ENCODE measurements around the gene SPINK8.
"Not testable (repeated sequence)": the region's sequence is repeated elsewhere in the genome, so short reads cannot be mapped to it uniquely, and the experiment has no call there.

Gene SPINK8

DNA sequence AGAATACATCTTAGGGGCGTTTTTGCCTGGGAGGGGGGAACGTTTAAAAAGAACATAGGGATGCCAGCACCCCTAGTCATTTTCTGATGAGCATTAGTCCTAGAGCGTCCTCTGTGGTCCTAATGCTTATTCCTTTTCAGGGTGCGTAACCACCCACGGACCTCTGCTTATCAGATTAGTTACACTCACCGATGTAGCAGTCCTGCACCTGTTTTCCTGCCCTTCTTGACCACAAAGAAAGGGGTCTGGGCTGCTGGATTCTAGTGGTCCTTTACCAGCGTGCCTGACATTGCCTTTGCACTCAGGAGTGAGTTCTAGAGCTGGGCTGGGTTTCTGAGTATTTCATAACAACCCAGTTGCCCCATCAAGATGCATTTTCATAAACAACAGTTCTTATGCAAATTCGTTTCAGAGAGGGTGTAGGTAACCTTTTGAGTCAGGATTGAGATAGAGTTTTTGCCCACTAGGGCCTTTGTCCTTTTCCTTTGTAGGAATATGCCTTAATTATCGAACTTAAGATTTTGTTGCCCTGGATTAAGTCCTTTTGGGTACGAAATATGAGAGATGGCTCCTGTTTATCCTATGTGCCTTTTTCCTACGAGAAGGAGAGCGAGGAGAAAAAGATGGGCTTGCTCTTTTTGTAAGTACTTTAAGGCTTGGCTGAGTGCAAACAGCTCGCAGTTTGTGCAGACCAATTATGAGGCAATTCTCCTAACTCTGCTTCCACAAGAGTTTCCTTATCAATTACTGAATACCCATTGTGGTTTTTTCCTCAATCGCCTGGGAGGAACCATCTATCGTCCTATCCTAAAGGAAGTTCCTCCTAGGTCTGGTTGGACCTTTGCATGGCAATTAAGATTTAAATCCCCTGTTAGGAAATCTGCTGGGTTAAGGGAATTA, at the start of gene SPINK8:
TSS of gene SPINK8 (minus strand) at position 316 of the 900 bp plus-strand sequence. CDS start 5,320 bp downstream, outside the sequence.
- not testable (repeated sequence) for DNase-seq (ENCODE audit: low read depth)

- DNase-seq (ENCODE audit: low read depth) = no peak
These were observed 39.5 kb upstream of the SPINK8 start for GRCh38 chr3:48372862-48373435.

- DNase-seq (ENCODE audit: low read depth) = no peak
These were observed 38.9 kb upstream of the SPINK8 start for GRCh38 chr3:48372377-48372770.

DNA sequence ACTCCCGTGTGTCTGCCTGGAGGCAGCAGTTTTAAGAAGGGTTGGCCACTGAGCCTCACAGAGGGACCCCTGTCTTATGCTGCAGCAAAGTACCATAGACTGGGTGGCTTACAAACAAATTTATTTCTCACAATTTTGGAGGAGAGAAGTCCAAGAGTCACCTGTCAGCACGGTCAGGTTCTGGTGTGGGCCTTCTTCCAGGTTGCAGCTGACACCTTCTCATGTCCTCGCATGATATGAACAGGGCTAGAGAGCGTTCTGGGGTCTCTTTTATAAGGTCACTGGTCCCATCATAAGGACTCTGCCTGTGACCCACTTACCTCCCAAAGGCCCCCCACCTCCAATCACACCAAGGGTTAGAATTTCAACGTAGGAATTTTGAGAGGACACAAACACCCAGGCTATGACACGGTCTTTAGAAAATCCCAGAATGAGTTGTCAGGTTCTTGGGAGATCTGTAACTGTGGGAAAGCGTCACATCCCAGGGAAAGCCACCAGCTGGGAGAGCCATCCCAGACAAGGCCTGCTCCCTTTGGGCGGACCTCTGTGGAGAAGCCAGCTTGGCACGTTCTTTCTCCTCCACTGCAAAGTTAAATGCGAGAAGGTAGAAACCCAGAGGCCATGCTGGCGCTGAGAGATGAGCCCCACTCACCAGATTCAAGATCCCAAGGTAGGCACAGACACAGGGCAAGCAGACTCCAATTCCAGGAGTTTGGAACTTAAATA, 38.4 kb upstream of the SPINK8 start, which contains the start of gene FBXW12:
TSS of gene FBXW12 (plus strand) at position 569 of the 726 bp plus-strand sequence. CDS start 549 bp downstream, outside the sequence.
- no peak for DNase-seq (ENCODE audit: low read depth)

DNA sequence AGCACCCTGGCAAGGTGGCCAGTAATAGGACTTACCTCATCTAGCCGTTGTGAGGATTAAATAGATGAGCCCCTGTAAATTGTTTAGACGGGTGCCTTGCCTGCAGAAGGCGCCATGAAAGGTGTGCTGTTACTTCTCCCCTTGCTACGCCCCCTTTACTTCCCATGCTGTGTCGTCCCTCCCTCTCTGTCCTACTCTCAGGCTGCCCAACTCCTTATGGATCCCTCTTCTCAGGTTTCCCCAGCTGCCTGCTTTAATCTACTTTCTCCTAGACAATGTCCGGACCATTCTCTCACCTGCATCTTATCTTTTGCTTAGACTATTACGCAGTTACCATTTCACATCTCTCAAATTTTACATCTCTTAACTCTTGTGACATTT, 36.9 kb upstream of the SPINK8 start:
- DNase-seq (ENCODE audit: low read depth) = no peak

DNA sequence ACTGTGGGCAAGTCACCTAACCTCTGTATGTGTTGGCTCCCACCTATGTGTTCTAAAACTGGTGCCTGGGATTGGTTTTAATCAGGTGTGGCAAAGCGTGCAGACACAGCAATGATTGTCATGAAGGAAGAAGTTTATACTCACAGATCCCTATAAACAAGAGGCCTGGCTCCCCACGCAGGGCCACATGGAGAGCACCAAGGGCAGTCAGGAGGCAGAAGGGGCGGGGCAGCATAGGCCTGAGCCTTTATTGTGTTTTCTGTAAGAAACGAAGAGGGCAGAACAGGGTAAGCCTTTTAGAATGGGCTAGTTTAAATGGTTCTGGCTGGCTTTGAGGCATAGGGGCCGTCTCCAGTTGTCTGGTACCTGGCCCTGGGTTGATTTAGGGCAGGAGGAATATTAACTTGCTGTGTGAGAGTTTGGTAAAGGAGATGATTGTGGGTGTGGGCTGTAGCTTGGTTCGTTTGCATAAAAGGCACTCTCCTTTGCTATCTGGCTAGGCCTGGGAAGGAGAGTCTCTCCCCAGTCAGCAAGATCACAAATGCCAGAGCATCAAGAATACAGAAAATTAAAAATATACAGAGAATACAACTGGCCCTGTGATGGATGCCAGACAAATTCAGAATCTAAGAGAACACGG, 36.4 kb upstream of the SPINK8 start:
- no peak for DNase-seq (ENCODE audit: low read depth)

GRCh38 chr3:48367201-48367600, 33.7 kb upstream of the SPINK8 start:
- DNase-seq (ENCODE audit: low read depth) = no peak

- DNase-seq (ENCODE audit: low read depth) = no peak
These were observed 31.4 kb upstream of the SPINK8 start for GRCh38 chr3:48364840-48365239.

- DNase-seq (ENCODE audit: low read depth) = no peak
These were observed 28.5 kb upstream of the SPINK8 start for GRCh38 chr3:48361928-48362327.

- DNase-seq (ENCODE audit: low read depth) = no peak
These were observed 23.0 kb upstream of the SPINK8 start for GRCh38 chr3:48356419-48356818.

GRCh38 chr3:48353987-48354386, 20.5 kb upstream of the SPINK8 start:
- no peak for DNase-seq (ENCODE audit: low read depth)

- no peak for DNase-seq (ENCODE audit: low read depth)
These were observed 19.1 kb upstream of the SPINK8 start for GRCh38 chr3:48352546-48352945.

- DNase-seq (ENCODE audit: low read depth) = no peak
These were observed 14.0 kb upstream of the SPINK8 start for GRCh38 chr3:48347500-48347899.

- no peak for DNase-seq (ENCODE audit: low read depth)
These were observed 12.6 kb upstream of the SPINK8 start for GRCh38 chr3:48345946-48346572.

- no peak for DNase-seq (ENCODE audit: low read depth)
These were observed 11.5 kb upstream of the SPINK8 start for GRCh38 chr3:48344867-48345507.

- DNase-seq (ENCODE audit: low read depth) = no peak
These were observed 10.0 kb upstream of the SPINK8 start for GRCh38 chr3:48343432-48343831.

DNA sequence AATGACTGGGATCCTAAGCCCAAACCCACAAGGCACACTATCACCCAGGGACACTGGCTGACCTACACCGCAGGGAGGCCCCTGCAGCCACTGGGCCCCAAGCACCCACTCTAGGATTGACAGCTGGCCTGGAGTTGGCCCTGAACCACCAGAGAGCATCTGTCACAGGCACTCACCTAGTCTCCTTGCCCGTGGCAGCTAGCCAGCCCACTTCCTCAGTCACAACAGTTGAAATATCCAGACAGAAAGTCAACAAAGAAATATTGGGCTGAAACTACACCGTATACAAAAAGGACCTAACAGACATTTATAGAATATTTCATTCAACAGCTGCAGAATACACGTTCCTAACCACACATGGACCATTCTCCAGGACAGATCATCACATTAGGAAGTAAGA, 5.2 kb upstream of the SPINK8 start:
- DNase-seq (ENCODE audit: low read depth) = no peak

DNA sequence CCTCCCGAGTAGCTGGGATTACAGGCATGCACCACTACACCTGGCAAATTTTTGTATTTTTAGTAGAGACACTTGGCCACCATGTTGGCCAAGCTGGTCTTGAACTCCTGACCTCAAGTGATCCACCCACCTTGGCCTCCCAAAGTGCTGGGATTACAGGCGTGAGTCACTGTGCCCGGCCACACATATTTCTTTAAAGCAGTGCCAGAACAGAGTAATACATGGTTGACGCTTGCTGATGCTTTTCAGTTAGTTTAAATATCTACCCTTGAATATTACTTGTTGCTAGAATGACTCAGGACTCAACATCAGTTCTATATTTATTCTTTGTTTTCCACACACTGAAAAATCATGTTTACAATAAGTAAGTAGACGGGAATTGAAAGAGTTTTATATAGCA, 4.1 kb upstream of the SPINK8 start:
- DNase-seq (ENCODE audit: low read depth) = not testable (repeated sequence)

DNA sequence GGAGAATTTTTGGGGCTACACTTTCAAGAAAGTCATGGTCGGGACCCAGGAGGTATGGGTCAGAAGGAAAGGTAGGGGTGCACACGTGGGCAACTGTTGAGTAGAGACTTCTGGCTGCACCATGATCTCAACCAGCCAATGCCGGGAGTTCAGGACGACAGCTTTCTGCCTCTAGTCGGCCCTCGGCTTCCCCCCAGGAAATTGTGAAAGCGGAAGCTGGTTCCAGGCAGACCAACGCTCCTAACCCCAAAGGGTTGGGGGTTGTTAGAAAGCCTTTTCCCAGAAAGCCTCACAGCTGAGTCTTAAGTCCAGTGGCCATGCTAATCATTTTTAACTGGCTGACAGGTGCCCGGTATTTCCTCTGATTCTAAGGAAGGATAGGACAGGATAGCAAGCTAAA, 1.8 kb upstream of the SPINK8 start:
- DNase-seq (ENCODE audit: low read depth) = not testable (repeated sequence)

DNA sequence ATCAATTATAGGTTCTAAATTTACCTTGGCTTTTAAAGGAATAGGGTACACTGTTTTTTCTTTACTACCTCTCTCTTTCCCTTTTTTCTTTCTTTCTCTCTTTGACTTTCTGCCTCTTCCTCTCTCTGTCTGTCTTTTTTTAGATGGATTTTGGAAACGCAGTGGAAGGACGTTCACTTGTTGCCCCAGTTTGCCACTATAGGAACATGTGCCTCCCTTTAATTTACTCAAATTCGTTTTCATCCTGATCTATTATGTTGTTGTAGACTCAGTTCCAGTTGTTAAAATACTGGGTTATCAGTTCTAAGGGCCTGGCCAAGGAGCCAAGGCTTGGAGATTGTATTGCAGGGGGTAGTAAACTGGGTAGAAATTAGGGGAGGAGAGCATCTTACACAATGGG, 1.1 kb upstream of the SPINK8 start:
- no peak for DNase-seq (ENCODE audit: low read depth)
